SH-SY5Y (cell line): ENCODE results near the gene CLIP2.

Experiments used
- GATA2 ChIP-seq: IDR thresholded peaks from 2 replicates; pipeline ENCODE4 v1.6.1; 2011; ENCODE audit warnings: mild to moderate bottlenecking, low read depth, low read length
- GATA3 ChIP-seq: IDR thresholded peaks from 2 replicates; pipeline ENCODE4 v1.6.1; 2011; ENCODE audit warnings: low read depth, mild to moderate bottlenecking, low read length, moderate library complexity

DNA sequence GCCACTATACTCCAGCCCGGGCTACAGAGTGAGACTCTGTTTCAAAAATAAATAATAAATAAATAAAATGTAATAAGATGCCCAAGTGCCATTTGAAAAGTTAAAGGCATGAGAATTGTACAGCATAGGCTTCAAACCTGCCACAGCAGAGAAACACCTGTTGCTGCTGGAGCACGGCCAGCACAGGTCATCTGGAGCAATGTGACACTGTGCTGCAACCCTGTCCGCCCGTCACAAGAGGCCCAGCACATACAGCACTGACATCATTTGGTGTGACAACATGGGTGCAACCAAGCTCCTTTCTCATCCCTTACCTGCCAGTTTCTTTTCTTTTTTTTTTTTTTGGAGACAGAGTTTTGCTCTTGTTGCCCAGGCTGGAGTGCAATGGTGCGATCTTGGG is 36.3 kb upstream of the CLIP2 start:
- no peak for TF ChIP-seq GATA3
- no peak for TF ChIP-seq GATA2
